ENCODE data around the gene KRTAP4-11. TPM values are rescaled to one million over a fixed set of nuclear protein-coding genes. Genes with fewer than 3 reads are reported as not detected.
"Not testable (repeated sequence)": the region's sequence is repeated elsewhere in the genome, so short reads cannot be mapped to it uniquely, and the experiment has no call there.

Gene KRTAP4-11
- total RNA-seq, 4 donors from 2014 or later: not detected

DNA sequence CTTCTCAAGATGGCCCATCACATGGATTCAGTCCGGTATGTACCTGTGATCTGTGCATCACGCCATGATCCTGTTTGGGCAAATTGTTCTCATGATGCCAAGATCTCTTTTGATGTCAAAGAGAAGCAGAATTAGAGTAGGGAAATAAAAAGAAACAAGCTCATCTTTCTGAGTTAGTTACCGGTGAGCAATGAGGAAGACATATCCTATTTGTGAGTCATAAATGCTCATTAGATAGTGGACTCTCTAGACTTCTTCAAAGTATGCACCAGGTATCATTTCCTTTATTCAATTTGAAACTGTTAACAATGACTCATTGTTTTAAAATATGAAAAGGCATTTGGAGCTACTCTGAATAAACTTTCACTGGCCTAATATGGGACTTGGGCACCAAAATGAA lies 13.8 kb upstream of the KRTAP4-11 start:
- Histone ChIP-seq H3K36me3 (no peaks in the 10 kb centered on the region), H3K4me1 (no peaks in the 10 kb centered on the region), H3K27me3 (no peaks in the 10 kb centered on the region), H3K27ac (no peak overlapping the region), H3K9me3 (no peaks in the 10 kb centered on the region), H3K4me3 (no peak overlapping the region)
- intact Hi-C loops (cut with DNase I; ENCODE audit: low total_unique reads): no loop called here
- DNase-seq: no peak
- no peak for TF ChIP-seq POLR2A (IDR thresholded peaks at IDR 0.05)
- TF ChIP-seq, protein P1, sequence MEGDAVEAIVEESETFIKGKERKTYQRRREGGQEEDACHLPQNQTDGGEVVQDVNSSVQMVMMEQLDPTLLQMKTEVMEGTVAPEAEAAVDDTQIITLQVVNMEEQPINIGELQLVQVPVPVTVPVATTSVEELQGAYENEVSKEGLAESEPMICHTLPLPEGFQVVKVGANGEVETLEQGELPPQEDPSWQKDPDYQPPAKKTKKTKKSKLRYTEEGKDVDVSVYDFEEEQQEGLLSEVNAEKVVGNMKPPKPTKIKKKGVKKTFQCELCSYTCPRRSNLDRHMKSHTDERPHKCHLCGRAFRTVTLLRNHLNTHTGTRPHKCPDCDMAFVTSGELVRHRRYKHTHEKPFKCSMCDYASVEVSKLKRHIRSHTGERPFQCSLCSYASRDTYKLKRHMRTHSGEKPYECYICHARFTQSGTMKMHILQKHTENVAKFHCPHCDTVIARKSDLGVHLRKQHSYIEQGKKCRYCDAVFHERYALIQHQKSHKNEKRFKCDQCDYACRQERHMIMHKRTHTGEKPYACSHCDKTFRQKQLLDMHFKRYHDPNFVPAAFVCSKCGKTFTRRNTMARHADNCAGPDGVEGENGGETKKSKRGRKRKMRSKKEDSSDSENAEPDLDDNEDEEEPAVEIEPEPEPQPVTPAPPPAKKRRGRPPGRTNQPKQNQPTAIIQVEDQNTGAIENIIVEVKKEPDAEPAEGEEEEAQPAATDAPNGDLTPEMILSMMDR (IDR thresholded peaks at IDR 0.05): no peak

DNA sequence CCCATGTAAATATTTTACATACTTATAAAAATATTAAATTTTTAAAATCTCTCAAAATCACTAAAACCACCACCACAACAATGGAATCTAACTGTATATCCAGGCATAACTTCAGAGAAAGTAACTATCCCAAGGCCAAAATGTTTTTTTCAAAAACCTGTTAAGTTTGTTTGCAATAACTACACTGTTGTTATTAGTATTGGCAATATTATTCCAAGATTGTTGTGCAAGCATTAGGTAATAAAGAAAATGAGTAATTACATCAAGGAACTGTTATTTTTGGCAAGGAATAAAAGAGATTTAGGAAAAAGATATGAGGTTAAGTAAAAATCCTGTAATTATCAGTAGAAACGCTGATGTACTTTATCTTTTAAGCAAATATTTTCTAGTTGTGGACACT lies 9.2 kb upstream of the KRTAP4-11 start:
- no peaks in the 10 kb centered on the region for H3K27me3 ChIP-seq
- H3K4me3 ChIP-seq: no peak overlapping the region
- H3K36me3 ChIP-seq: no peaks in the 10 kb centered on the region
- no peaks in the 10 kb centered on the region for H3K9me3 ChIP-seq
- intact Hi-C loops (cut with DNase I; ENCODE audit: low total_unique reads): no loop called here
- DNase-seq: no peak
- no peaks in the 10 kb centered on the region for H3K4me1 ChIP-seq
- TF ChIP-seq POLR2A (IDR thresholded peaks at IDR 0.05): no peak
- TF ChIP-seq, protein P1 (IDR thresholded peaks at IDR 0.05): no peak
- H3K27ac ChIP-seq: no peak overlapping the region

DNA sequence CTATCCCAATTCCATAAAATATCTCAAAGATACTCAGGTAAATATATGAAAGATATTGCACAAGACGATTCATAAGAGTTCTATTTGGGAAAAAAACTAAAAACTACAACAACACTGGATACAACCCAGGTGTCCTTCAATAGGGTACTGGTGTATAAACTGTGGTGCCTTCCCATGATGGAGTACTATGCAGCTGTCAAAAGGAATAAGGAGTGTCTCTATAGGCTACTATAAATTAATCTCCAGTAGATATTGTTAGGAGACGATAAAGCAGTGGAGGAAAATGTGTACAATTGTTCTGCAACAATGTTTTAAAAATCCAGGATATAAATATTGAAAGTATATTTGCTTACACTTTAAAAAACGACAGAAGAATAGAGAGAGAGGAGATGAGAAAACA lies 8.2 kb upstream of the KRTAP4-11 start:
- TF ChIP-seq POLR2A (IDR thresholded peaks at IDR 0.05): no peak
- no peaks in the 10 kb centered on the region for H3K27me3 ChIP-seq
- no peak overlapping the region for H3K4me3 ChIP-seq
- H3K4me1 ChIP-seq: no peaks in the 10 kb centered on the region
- no peak for DNase-seq
- H3K9me3 ChIP-seq: no peaks in the 10 kb centered on the region
- no peak overlapping the region for H3K27ac ChIP-seq
- intact Hi-C loops (cut with DNase I; ENCODE audit: low total_unique reads): no loop called here
- no peaks in the 10 kb centered on the region for H3K36me3 ChIP-seq

DNA sequence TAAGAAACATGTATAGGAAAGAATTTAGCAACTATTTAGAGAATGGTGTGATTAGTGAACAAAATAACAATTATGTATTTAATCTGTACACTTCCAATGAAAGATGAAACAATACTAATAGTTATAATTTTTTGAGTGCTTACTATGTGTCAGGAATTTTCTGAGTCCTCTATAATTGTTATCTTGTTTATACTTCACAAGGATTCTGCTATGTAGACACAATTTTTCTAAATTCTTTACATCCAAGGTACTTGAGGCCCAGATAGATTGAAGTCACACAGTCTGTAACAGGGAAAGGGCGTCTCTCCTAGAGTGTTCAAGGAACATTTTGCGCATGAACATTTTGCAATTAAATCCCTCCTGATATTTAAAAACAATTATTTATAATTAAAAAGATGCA lies 6.9 kb upstream of the KRTAP4-11 start:
- H3K4me1 ChIP-seq: no peaks in the 10 kb centered on the region
- no peaks in the 10 kb centered on the region for H3K36me3 ChIP-seq
- intact Hi-C loops (cut with DNase I; ENCODE audit: low total_unique reads): no loop called here
- no peak for DNase-seq
- H3K4me3 ChIP-seq: no peak overlapping the region
- H3K27ac ChIP-seq: no peak overlapping the region
- H3K9me3 ChIP-seq: no peaks in the 10 kb centered on the region
- no peak for TF ChIP-seq POLR2A (IDR thresholded peaks at IDR 0.05)
- TF ChIP-seq, protein P1 (IDR thresholded peaks at IDR 0.05): no peak
- H3K27me3 ChIP-seq: no peaks in the 10 kb centered on the region

DNA sequence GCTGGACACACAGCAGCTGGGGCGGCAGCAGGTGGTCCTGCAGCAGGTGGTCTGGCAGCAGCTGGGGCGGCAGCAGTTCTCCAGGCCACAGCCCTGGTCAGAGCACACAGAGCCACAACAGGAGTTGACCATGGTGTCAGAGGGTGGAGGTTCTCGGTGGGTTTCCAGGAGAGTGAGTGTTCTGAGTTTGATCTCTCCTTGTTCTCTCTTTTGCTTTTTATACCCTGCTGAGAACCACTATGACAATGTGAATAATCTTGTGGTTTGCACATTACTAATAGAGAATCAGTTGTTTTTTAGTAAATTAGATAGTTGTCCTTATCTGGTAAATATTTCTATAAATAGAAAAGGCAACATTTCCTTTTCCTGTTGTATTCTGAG lies 5.8 kb upstream of the KRTAP4-11 start, which contains the start of gene KRTAP4-12:
Gene KRTAP4-12 (minus strand): TSS at position 192 of the 381 bp plus-strand sequence. CDS start 60 bp downstream, at position 132.
- H3K4me1 ChIP-seq; H3K36me3 ChIP-seq; H3K9me3 ChIP-seq; intact Hi-C loops (cut with DNase I; ENCODE audit: low total_unique reads); DNase-seq; H3K27ac ChIP-seq; H3K4me3 ChIP-seq; H3K27me3 ChIP-seq: not testable (repeated sequence)

DNA sequence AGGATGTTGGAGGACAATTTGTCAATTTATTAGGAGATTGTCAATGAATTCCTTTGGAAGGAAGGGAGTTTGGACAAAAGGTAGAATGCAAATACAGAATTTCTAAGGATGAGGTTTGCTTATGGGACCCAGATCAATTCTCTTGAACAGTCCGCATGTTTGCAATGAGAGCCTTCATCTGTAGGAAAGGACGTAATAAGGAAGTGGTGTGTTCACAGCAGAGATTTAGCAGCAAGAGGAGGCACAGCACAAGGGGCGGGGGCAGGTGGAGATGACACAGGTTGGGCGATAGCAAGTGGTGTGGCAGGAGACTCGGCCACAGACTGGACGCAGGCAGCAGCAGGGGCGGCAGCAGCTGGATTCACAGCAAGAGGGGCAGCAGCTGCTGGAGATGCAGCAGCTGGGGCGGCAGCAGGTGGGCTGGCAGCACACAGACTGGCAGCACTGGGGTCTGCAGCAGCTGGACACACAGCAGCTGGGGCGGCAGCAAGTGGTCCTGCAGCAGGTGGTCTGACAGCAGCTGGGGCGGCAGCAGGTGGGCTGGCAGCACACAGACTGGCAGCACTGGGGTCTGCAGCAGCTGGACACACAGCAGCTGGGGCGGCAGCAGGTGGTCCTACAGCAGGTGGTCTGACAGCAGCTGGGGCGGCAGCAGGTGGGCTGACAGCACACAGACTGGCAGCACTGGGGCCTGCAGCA lies 5.3 kb upstream of the KRTAP4-11 start:
- H3K27me3 ChIP-seq; H3K9me3 ChIP-seq; H3K4me3 ChIP-seq; DNase-seq; H3K27ac ChIP-seq; H3K36me3 ChIP-seq; intact Hi-C loops (cut with DNase I; ENCODE audit: low total_unique reads); H3K4me1 ChIP-seq: not testable (repeated sequence)

DNA sequence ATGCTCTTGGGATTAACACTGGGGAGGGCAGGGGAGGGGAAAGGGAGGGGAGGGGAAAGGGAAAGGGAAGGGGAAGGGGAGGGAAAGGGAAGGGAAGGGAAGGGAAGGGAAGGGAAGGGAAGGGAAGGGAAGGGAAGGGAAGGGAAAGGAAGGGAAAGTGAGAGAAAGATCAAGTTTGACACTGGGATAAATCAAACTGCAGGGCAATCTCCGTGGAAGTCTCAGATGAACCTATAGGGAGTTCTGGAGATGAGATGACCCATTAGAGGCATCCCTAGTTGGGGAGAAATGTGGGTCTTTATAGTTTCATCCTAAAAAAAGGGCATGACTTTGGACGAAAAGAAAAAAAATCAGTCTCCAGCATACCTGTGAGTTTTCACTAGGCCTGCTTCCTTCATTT lies 3.6 kb upstream of the KRTAP4-11 start:
- no peaks in the 10 kb centered on the region for H3K9me3 ChIP-seq
- H3K27me3 ChIP-seq: no peaks in the 10 kb centered on the region
- H3K27ac ChIP-seq: no peak overlapping the region
- TF ChIP-seq, protein P1 (IDR thresholded peaks at IDR 0.05): no peak
- TF ChIP-seq POLR2A (IDR thresholded peaks at IDR 0.05): no peak
- H3K4me3 ChIP-seq: no peak overlapping the region
- intact Hi-C loops (cut with DNase I; ENCODE audit: low total_unique reads): no loop called here
- DNase-seq: no peak
- H3K4me1 ChIP-seq: no peaks in the 10 kb centered on the region
- H3K36me3 ChIP-seq: no peaks in the 10 kb centered on the region

DNA sequence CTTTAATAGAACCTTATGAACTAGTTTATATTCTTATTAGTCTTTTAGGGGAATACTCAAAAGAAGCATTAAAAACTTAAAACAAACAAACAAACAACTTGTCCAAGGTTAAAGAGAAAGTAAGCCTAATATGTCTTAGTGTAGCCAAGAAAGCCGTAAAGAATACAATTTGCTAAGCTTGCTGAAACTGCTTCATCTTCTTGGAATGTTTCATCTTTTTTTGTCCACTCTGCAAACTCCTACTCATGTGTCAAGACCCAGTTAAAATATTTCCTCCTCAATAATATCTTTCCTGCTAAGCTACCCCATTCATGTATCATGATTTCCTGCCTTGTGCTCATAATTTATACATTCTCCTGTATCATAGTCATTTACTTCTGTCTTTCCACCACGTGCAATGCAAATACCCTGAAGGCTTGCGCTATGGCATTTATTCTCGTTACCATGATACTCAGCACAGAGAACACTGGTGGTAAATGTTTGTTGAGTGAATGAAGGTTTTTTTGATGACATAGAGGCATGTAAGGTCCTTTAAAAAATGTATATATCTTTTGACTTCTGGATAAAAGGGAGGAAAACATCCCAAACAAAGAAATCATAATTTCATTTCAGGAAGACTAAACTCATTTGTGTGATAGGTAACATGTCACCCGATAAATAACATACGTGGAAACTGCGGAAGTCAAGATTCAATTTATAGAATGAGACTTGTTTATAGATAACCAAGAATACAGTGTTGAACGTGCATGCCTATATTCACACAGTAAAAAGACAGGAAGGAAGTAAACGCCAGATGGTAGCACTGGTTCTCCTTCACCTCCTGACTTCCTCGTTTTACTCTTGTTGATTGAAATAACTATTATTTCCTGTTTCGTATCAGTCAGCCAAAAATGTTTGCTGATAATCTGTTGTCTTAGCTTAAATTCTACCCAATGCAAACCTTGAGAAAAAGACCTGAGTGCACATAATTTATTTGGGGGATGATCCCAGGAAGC lies 1.8 kb upstream of the KRTAP4-11 start:
- H3K36me3 ChIP-seq; H3K4me3 ChIP-seq; intact Hi-C loops (cut with DNase I; ENCODE audit: low total_unique reads): not testable (repeated sequence)

More for the DNA sequence above, 1.8 kb upstream of the KRTAP4-11 start:
- not testable (repeated sequence) for H3K4me1 ChIP-seq, H3K27ac ChIP-seq, H3K27me3 ChIP-seq, H3K9me3 ChIP-seq, DNase-seq

Data from uterus (tissue), 4 donors.